ENCODE results near the gene DNTT.

DNTT gene

GRCh38 chr10:96266118-96266770 lies 38.0 kb upstream of the DNTT start:
- DNase-seq (ENCODE audit: extremely low read depth, insufficient read length): no peak
- Histone ChIP-seq H3K36me3 (ENCODE audit: control insufficient read depth, insufficient read depth, low read length) (peaks cover 23% of the 10 kb centered on the region), H3K4me3 (replicated peaks; ENCODE audit: low read depth, low read length) (peak overlapping the region; percentile 65; the same call in 1 of the 2 replicates), H3K27me3 (replicated peaks; ENCODE audit: control insufficient read depth, insufficient read depth, low read length) (no peaks in the 10 kb centered on the region)
- no peak for TF ChIP-seq CTCF (IDR thresholded peaks at IDR 0.05; ENCODE audit: insufficient read depth, low read length, poor library complexity, severe bottlenecking)

- DNase-seq (ENCODE audit: extremely low read depth, insufficient read length): no peak
- H3K4me3 ChIP-seq (replicated peaks; ENCODE audit: low read depth, low read length): peak overlapping the region; percentile 65
- H3K36me3 ChIP-seq (ENCODE audit: control insufficient read depth, insufficient read depth, low read length): peaks cover 23% of the 10 kb centered on the region
- H3K27me3 ChIP-seq (replicated peaks; ENCODE audit: control insufficient read depth, insufficient read depth, low read length): no peaks in the 10 kb centered on the region
- TF ChIP-seq CTCF (IDR thresholded peaks at IDR 0.05; ENCODE audit: insufficient read depth, low read length, poor library complexity, severe bottlenecking): no peak
Observed at GRCh38 chr10:96267234-96267705, 37.0 kb upstream of the DNTT start.

GRCh38 chr10:96268341-96268909 lies 35.8 kb upstream of the DNTT start:
- Histone ChIP-seq H3K36me3 (ENCODE audit: control insufficient read depth, insufficient read depth, low read length) (peaks cover 17% of the 10 kb centered on the region), H3K4me3 (replicated peaks; ENCODE audit: low read depth, low read length) (peak overlapping the region; percentile 65), H3K27me3 (replicated peaks; ENCODE audit: control insufficient read depth, insufficient read depth, low read length) (no peaks in the 10 kb centered on the region)
- DNase-seq (ENCODE audit: extremely low read depth, insufficient read length): no peak
- TF ChIP-seq CTCF (IDR thresholded peaks at IDR 0.05; ENCODE audit: insufficient read depth, low read length, poor library complexity, severe bottlenecking): no peak

- Histone ChIP-seq H3K27me3 (replicated peaks; ENCODE audit: control insufficient read depth, insufficient read depth, low read length) (no peaks in the 10 kb centered on the region), H3K4me3 (replicated peaks; ENCODE audit: low read depth, low read length) (peak overlapping the region; percentile 65), H3K36me3 (ENCODE audit: control insufficient read depth, insufficient read depth, low read length) (peaks cover 14% of the 10 kb centered on the region)
- DNase-seq (ENCODE audit: extremely low read depth, insufficient read length): no peak
- no peak for TF ChIP-seq CTCF (IDR thresholded peaks at IDR 0.05; ENCODE audit: insufficient read depth, low read length, poor library complexity, severe bottlenecking)
Observed at GRCh38 chr10:96269438-96270300, 34.6 kb upstream of the DNTT start.

- Histone ChIP-seq H3K36me3 (ENCODE audit: control insufficient read depth, insufficient read depth, low read length) (peaks cover 12% of the 10 kb centered on the region), H3K27me3 (replicated peaks; ENCODE audit: control insufficient read depth, insufficient read depth, low read length) (no peaks in the 10 kb centered on the region), H3K4me3 (replicated peaks; ENCODE audit: low read depth, low read length) (peak overlapping the region; percentile 65)
- DNase-seq (ENCODE audit: extremely low read depth, insufficient read length): no peak
- TF ChIP-seq CTCF (IDR thresholded peaks at IDR 0.05; ENCODE audit: insufficient read depth, low read length, poor library complexity, severe bottlenecking): no peak
Observed at GRCh38 chr10:96270571-96270970, 33.7 kb upstream of the DNTT start.

All from GM06990 (cell line).